ENCODE measurements around the gene ADK.
"Not testable (repeated sequence)": the region's sequence is repeated elsewhere in the genome, so short reads cannot be mapped to it uniquely, and the experiment has no call there.

ADK gene

DNA sequence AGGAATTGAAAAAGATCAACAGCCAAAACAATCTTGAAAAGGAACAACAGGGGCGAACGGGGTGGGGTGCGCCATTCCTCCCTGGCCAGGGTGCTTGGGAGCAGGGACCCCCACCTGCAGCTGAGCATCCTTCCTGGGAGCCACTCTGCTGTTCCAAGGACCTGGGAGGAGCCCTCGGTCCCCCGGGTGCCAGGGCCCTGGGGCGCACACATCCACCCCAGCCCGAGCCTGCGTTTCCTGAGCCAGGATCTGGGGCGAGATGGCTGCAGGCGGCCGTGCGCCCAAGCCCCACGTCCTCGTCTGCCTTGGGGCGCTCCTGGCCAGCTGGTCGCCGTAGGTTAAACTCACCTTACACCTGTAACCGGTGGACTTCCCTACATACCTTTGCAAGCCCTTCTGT is 11.0 kb upstream of the ADK start:
- DNase-seq = no peak
- Histone ChIP-seq H3K4me1 (ENCODE audit: control insufficient read depth, insufficient read depth, low read length, poor library complexity, severe bottlenecking) (no peaks in the 10 kb centered on the region), H3K27ac (ENCODE audit: insufficient read depth, low read length, poor library complexity, severe bottlenecking) (no peak overlapping the region), H3K36me3 (ENCODE audit: control insufficient read depth, insufficient read depth, low read length) (peaks cover 27% of the 10 kb centered on the region), H3K4me3 (ENCODE audit: insufficient read depth, low read depth, low read length, poor library complexity, severe bottlenecking) (no peak overlapping the region), H3K9me3 (ENCODE audit: control insufficient read depth, low read length) (no peaks in the 10 kb centered on the region), H3K27me3 (replicated peaks; ENCODE audit: control insufficient read depth, insufficient read depth, low read length, poor library complexity, severe bottlenecking) (no peaks in the 10 kb centered on the region)

DNA sequence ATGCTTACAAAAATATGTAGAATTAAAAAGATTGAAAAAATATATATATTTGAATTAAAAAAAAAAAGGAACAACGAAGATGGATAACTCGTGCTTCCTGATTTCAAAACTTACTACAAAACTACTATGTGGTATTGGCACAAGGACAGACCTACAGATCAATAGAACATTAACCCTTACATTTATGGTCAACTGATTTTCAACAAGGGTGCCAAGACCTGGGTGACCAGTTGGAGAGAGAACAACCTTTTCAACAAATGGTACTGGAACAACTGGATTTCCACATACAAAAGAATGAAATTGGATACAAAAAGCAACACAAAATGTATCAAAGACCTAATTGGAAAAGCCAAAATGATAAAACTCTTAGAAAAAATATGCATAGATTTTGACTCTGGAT is 10.5 kb upstream of the ADK start:
- no peak overlapping the region for H3K4me3 ChIP-seq (ENCODE audit: insufficient read depth, low read depth, low read length, poor library complexity, severe bottlenecking)
- H3K36me3 ChIP-seq (ENCODE audit: control insufficient read depth, insufficient read depth, low read length) = peaks cover 27% of the 10 kb centered on the region
- H3K27me3 ChIP-seq (replicated peaks; ENCODE audit: control insufficient read depth, insufficient read depth, low read length, poor library complexity, severe bottlenecking) = no peaks in the 10 kb centered on the region
- H3K4me1 ChIP-seq (ENCODE audit: control insufficient read depth, insufficient read depth, low read length, poor library complexity, severe bottlenecking) = no peaks in the 10 kb centered on the region
- H3K9me3 ChIP-seq (ENCODE audit: control insufficient read depth, low read length) = no peaks in the 10 kb centered on the region
- no peak overlapping the region for H3K27ac ChIP-seq (ENCODE audit: insufficient read depth, low read length, poor library complexity, severe bottlenecking)
- DNase-seq = no peak

DNA sequence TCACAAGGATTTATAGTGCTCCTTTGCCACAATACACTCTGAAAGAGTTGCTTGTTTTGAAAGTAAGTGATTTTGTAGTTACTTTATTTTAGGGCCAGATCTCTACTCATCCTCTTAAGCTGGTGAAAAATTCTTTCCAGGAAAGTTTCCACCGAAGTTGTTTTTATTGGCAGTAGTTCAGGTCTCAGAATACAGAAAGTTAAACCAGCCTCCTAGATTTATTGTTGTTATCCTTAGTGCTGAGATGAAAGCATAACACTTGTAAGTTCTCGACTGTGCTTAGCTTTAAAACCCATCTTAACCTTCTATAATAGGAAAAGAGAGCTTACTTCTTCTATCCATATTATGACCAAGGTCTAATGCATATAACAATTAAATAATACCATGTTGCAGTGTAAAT is 5.9 kb upstream of the ADK start:
- H3K27me3 ChIP-seq (replicated peaks; ENCODE audit: control insufficient read depth, insufficient read depth, low read length, poor library complexity, severe bottlenecking) = no peaks in the 10 kb centered on the region
- H3K27ac ChIP-seq (ENCODE audit: insufficient read depth, low read length, poor library complexity, severe bottlenecking) = no peak overlapping the region
- no peaks in the 10 kb centered on the region for H3K36me3 ChIP-seq (ENCODE audit: control insufficient read depth, insufficient read depth, low read length)
- H3K9me3 ChIP-seq (ENCODE audit: control insufficient read depth, low read length) = no peaks in the 10 kb centered on the region
- H3K4me3 ChIP-seq (ENCODE audit: insufficient read depth, low read depth, low read length, poor library complexity, severe bottlenecking) = no peak overlapping the region
- H3K4me1 ChIP-seq (ENCODE audit: control insufficient read depth, insufficient read depth, low read length, poor library complexity, severe bottlenecking) = peaks cover 8% of the 10 kb centered on the region
- no peak for DNase-seq

DNA sequence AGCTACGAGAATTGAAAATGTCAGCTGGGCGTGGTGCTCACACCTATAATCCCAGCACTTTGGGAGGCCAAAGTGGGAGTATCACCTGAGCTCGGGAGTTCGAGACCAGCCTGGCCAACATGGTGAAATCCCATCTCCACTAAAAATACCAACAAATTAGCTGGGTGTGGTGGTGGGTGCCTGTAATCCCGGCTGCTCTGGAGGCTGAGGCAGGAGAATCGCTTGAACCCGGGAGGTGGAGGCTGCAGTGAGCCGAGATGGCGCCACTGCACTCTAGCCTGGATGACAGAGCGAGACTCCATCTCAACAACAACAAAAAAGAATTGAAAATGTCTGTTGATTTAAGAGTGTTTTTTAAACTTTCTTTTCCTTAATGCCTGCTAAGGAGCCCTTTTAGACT is 4.0 kb upstream of the ADK start:
- not testable (repeated sequence) for H3K36me3 ChIP-seq (ENCODE audit: control insufficient read depth, insufficient read depth, low read length); H3K4me3 ChIP-seq (ENCODE audit: insufficient read depth, low read depth, low read length, poor library complexity, severe bottlenecking); H3K27me3 ChIP-seq (replicated peaks; ENCODE audit: control insufficient read depth, insufficient read depth, low read length, poor library complexity, severe bottlenecking); H3K27ac ChIP-seq (ENCODE audit: insufficient read depth, low read length, poor library complexity, severe bottlenecking); H3K9me3 ChIP-seq (ENCODE audit: control insufficient read depth, low read length); DNase-seq
- peaks cover 13% of the 10 kb centered on the region for H3K4me1 ChIP-seq (ENCODE audit: control insufficient read depth, insufficient read depth, low read length, poor library complexity, severe bottlenecking)

DNA sequence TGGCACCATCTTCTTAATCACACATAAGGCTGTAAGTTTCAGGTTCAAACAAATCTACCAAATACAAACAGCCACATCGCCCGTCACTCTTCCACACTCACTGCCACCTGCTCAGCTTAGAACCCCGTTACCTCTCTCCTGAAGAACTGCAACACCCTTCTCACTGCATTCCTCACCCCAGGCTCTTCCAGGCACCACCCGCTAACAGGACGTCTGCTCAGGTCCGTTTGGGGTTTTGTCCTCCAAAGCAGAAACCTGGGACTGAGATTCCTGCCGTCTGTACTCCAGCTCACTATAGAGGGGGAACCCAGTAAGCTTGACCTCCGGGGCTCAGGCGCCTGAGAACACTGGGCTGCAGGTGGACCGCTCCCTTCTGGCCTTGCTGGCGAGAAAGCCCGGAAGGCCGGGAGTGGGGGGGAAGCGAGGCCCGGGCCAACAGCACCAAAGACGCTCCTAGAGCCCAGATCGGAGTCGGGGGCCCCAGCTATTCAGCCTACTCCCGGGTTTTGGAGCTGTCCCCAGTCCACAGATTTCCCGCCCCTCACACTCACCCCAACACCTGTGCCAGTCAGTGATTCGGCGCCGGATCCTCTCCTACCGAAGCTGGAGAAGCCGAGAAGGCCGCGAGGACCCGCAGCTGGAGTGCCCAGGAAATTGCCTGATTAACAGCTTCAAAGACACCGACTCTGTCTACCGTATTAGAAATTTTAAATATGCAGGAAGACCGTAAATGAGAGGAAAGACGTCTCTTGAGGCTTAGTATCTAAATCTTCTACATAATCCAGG is 624 bp upstream of the ADK start, which contains the start of gene AP3M1:
Gene AP3M1, minus strand, starts transcription at position 625 of the 786 bp plus-strand sequence. CDS start 12,449 bp downstream, outside the sequence.
- Histone ChIP-seq H3K27me3 (replicated peaks; ENCODE audit: control insufficient read depth, insufficient read depth, low read length, poor library complexity, severe bottlenecking) (no peaks in the 10 kb centered on the region), H3K4me1 (ENCODE audit: control insufficient read depth, insufficient read depth, low read length, poor library complexity, severe bottlenecking) (peaks cover 17% of the 10 kb centered on the region), H3K36me3 (ENCODE audit: control insufficient read depth, insufficient read depth, low read length) (no peaks in the 10 kb centered on the region), H3K4me3 (ENCODE audit: insufficient read depth, low read depth, low read length, poor library complexity, severe bottlenecking) (peak within 1 kb of the TSS; percentile 91), H3K9me3 (ENCODE audit: control insufficient read depth, low read length) (no peaks in the 10 kb centered on the region), H3K27ac (ENCODE audit: insufficient read depth, low read length, poor library complexity, severe bottlenecking) (peak within 1 kb of the TSS; percentile 89)
- DNase-seq = peak; percentile 76 to 82 (median 79)

DNA sequence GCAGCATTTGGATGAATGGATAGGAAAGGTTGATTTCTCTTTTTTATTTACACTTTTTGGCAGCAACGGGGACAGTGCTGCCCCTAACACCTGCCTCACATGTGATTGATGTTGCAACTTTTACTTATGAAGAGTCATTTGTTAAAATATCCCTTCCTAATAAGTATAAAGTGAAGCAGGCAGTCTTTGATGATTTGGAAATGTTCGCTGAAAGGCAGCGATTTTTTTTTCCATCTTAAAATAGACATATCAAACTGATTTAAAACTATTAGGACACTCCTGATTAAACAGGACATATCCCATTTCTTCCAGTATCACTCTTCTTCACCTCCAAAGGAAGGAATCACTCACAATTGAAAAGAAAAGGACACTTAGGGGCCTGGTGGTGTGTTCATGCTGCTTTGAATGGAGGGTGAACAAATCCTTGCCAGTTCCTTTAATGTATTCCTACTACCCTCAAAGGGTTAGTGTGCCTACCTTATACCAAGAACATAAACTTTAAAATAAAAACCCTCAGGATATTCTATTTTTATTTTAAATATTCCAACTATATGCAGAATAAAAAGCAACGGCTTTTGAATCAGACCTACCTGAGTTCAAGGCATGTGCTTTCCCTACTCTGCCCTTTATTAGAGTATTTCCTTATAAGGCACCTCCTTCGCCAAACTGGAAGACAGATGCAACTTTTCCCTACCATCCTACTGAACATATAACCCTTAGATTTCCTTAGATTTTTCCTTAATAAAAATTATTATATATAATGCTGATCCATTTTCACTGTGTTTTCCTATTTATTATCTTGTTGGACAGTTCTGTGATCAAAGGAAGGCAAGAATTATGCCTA is 1.1 kb downstream of the ADK start:
- DNase-seq = no peak
- peak overlapping the region; percentile 89 for H3K27ac ChIP-seq (ENCODE audit: insufficient read depth, low read length, poor library complexity, severe bottlenecking)
- H3K4me1 ChIP-seq (ENCODE audit: control insufficient read depth, insufficient read depth, low read length, poor library complexity, severe bottlenecking) = peaks cover 17% of the 10 kb centered on the region
- H3K27me3 ChIP-seq (replicated peaks; ENCODE audit: control insufficient read depth, insufficient read depth, low read length, poor library complexity, severe bottlenecking) = no peaks in the 10 kb centered on the region
- peak overlapping the region; percentile 91 for H3K4me3 ChIP-seq (ENCODE audit: insufficient read depth, low read depth, low read length, poor library complexity, severe bottlenecking)
- H3K9me3 ChIP-seq (ENCODE audit: control insufficient read depth, low read length) = no peaks in the 10 kb centered on the region
- no peaks in the 10 kb centered on the region for H3K36me3 ChIP-seq (ENCODE audit: control insufficient read depth, insufficient read depth, low read length)

DNA sequence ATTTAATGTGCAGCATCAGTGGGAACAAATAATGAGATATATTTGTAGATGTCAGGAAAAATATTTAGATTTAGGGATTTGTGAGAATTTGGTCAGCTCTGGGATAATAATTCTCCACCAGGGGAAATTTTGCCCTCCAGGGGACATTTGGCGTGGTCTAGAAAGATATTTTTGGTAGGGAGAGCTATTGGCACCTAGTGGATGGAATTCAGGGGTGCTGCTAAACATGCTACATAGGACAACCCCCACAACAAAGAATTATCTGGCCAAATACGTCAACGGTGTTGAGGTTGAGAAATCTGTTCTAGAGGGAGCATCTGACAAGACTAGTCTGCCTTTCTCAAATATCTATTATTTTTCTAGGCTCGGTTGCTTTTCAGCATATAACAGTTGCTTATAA is 2.1 kb downstream of the ADK start:
- Histone ChIP-seq H3K27me3 (replicated peaks; ENCODE audit: control insufficient read depth, insufficient read depth, low read length, poor library complexity, severe bottlenecking) (no peaks in the 10 kb centered on the region), H3K36me3 (ENCODE audit: control insufficient read depth, insufficient read depth, low read length) (no peaks in the 10 kb centered on the region), H3K4me3 (ENCODE audit: insufficient read depth, low read depth, low read length, poor library complexity, severe bottlenecking) (no peak overlapping the region), H3K9me3 (ENCODE audit: control insufficient read depth, low read length) (no peaks in the 10 kb centered on the region), H3K27ac (ENCODE audit: insufficient read depth, low read length, poor library complexity, severe bottlenecking) (no peak overlapping the region), H3K4me1 (ENCODE audit: control insufficient read depth, insufficient read depth, low read length, poor library complexity, severe bottlenecking) (peaks cover 17% of the 10 kb centered on the region)
- no peak for DNase-seq

DNA sequence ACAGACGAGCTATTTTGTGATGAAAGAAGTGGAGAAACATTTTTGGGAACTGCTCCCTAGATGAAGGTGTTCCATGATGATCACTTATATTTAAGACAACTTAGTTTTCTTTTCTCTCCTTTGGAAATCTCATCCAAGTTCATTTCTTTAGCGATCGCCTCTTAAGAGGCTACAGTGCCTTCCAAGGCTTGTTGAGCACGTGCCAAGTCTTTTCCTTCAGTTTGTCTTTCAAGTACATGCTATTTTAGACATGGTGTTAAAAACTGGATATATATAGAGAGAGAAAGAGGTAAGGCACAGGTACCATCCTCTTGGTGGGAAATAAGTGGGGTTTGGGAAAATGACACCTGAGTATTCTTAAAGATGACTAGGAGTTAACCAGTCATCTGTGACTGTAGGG is 2.7 kb downstream of the ADK start:
- Histone ChIP-seq H3K27me3 (replicated peaks; ENCODE audit: control insufficient read depth, insufficient read depth, low read length, poor library complexity, severe bottlenecking) (no peaks in the 10 kb centered on the region), H3K27ac (ENCODE audit: insufficient read depth, low read length, poor library complexity, severe bottlenecking) (no peak overlapping the region), H3K4me1 (ENCODE audit: control insufficient read depth, insufficient read depth, low read length, poor library complexity, severe bottlenecking) (peaks cover 17% of the 10 kb centered on the region), H3K36me3 (ENCODE audit: control insufficient read depth, insufficient read depth, low read length) (no peaks in the 10 kb centered on the region), H3K4me3 (ENCODE audit: insufficient read depth, low read depth, low read length, poor library complexity, severe bottlenecking) (no peak overlapping the region), H3K9me3 (ENCODE audit: control insufficient read depth, low read length) (no peaks in the 10 kb centered on the region)
- DNase-seq = no peak

DNA sequence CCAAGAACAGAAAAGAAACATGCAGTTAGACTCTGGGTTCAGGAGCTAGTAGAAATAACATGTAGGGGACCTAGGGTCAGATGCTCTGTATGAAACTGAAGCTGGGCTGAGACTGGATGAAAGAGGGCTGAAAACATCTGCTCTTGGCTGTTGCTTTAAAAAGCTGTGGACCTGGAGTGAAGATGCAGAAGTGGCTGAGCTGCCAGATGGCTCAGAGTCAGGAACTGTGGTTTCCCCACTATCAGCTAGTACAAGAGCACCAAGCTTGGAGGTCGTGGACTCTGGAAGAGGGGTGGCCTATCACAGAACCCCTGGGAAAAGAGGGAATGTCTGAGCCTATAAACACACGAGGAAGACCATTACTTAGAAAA is 5.9 kb downstream of the ADK start:
- Histone ChIP-seq H3K4me3 (ENCODE audit: insufficient read depth, low read depth, low read length, poor library complexity, severe bottlenecking) (no peak overlapping the region), H3K27ac (ENCODE audit: insufficient read depth, low read length, poor library complexity, severe bottlenecking) (no peak overlapping the region), H3K9me3 (ENCODE audit: control insufficient read depth, low read length) (no peaks in the 10 kb centered on the region), H3K27me3 (replicated peaks; ENCODE audit: control insufficient read depth, insufficient read depth, low read length, poor library complexity, severe bottlenecking) (no peaks in the 10 kb centered on the region), H3K36me3 (ENCODE audit: control insufficient read depth, insufficient read depth, low read length) (no peaks in the 10 kb centered on the region), H3K4me1 (ENCODE audit: control insufficient read depth, insufficient read depth, low read length, poor library complexity, severe bottlenecking) (peaks cover 4% of the 10 kb centered on the region)
- no peak for DNase-seq

DNA sequence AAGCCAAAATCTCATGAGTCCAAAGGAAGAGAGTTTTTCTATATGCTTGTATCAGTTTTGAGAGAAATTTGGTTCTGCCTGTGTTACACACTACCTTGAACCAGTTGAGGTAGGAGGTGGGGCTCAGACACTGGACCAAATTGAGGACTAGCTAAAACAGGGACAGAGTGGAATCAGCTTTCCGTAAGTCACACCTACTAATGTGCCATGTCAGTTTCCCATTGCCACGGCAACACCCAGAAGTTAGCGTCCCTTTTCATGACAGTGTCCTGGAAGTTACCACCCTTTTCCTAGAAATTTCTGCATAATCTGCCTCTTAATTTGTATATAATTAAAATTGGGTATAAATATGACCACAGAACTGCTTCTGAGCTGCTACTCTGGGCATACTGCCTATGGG is 9.0 kb downstream of the ADK start:
- DNase-seq = no peak
- Histone ChIP-seq H3K4me1 (ENCODE audit: control insufficient read depth, insufficient read depth, low read length, poor library complexity, severe bottlenecking) (no peaks in the 10 kb centered on the region), H3K36me3 (ENCODE audit: control insufficient read depth, insufficient read depth, low read length) (no peaks in the 10 kb centered on the region)

More for the DNA sequence above, 9.0 kb downstream of the ADK start:
- Histone ChIP-seq H3K27ac (ENCODE audit: insufficient read depth, low read length, poor library complexity, severe bottlenecking) (no peak overlapping the region), H3K9me3 (ENCODE audit: control insufficient read depth, low read length) (no peaks in the 10 kb centered on the region), H3K27me3 (replicated peaks; ENCODE audit: control insufficient read depth, insufficient read depth, low read length, poor library complexity, severe bottlenecking) (no peaks in the 10 kb centered on the region), H3K4me3 (ENCODE audit: insufficient read depth, low read depth, low read length, poor library complexity, severe bottlenecking) (no peak overlapping the region)

All from effector memory CD4-positive, alpha-beta T cell (primary cell).